Stimulated activated CD8-positive, alpha-beta memory T cell treated with anti-CD3 and anti-CD28 coated beads, Interleukin-12 subunit alpha, Interleukin-12 subunit beta, amount 100 ng/mL, for 24 hours (primary cell): ENCODE results near the gene DNAAF3.
"Not testable (repeated sequence)": the region's sequence is repeated elsewhere in the genome, so short reads cannot be mapped to it uniquely, and the experiment has no call there.

Source experiments
- DNase-seq: peaks from one replicate; pipeline ENCODE4 v3.0.0-alpha.2; 2020; ENCODE audit errors: extremely low read depth

The DNAAF3 gene

DNA sequence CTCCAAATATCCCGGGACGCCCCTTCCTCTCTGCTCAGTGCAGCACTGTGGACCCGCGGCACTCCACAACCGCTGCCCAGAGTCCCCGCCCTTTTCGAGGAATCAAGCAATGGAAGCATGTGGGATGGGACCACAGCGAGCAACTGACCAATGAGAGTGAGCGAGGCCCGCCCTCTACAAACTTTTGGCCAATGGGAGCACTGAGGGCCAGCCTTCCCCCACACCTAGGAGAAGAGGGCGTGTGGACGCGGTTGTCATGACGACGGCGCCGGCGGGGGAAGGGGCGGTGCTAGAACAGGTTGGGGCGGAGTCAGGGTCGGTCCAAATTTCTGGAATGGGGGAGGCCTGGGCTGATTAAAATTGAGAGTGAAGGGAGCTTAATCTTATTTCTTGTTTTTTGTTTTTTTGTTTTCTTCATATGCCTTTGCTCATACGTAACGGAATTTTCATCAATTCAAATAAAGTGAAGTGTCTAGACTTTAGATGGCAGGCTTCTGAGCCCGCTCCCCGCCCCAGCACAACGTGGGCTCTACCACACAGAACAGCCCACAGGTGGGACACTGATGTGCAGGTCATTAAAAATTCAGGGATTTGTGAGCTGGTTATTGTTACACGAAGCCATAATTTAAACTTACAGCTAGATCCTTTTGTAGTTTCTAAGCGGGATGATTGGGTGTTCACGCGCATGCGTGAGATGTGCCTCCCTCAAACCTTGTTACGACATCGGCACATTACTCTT is at the start of gene DNAAF3:
TSS of gene DNAAF3 (minus strand) at position 84 of the 739 bp plus-strand sequence. CDS start 200 bp downstream, outside the sequence.
- peak; percentile 43 for DNase-seq

DNA sequence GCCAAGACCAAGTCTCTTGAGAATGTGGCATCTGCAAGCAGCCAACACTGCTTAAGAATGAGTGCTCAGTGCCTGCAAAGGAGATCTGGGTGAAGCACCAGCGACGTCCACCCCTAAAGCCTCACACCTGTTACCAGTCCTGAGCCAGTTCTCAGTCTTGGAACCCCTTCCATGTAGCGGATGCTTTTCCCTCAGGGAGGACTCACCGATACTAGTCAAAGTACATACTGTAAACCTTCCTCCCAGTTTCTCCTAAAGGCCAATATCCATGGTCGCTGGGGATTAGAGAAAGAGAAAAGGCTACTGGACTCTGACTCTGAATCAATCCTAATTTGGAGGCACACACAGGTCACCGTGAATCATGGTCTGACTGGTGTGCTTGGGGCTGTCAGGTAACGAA is 47.1 kb upstream of the DNAAF3 start:
- DNase-seq, result no peak

DNA sequence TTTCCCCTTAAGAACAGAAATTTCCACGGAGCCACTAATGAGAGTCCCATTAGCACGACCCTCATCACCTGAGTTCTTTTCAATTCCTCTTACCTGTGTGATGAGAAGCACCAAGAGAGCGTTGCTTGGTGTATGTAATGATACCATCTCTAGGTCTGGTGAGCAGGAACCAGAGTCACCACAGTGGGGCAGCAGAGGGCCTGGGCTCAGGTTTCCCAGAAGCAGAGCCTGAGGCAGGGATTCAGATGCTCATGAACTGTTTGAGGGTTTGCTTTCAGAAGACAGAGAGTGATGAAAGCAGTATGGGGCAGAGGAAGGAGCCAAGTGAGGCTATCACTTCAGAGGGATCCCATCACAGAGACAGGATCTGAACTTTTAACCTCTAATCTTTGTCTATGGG is 46.0 kb upstream of the DNAAF3 start:
- DNase-seq, result no peak

DNA sequence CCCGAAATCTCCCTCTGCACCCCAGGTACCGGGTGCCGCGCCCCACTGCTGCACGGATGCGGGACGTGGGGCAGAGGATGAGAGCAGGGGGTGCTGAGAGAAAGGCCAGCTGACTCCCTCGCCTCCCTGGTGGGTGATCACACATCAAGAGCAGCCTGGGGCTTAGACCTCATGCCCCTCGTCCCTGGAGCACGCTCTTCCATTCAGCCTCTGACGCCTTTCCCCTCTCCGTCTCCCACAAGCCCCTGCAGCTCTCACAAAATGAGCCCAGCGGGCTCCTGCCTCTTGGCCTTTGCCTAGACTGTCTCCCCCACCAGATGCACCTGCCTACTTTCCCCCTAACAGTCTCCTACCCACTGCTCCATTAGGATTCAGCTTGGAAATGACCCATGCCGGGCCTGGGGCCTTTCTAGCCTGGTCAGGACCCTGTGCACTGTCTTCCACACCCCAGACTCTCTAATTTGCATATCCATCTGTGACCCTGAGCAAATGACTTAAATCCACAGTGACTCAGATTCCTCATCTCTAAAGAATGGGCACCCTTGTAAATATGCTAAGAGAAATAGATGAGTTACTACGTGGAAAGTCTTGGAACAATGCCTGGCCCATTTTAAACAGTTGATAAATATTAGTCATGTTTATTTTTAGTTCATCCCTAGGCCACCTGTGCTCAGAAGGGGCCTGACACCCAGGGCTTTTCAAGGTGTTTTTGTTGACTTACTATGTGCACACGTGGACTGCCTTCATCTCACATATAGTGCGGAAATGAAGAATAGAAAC is 43.5 kb upstream of the DNAAF3 start:
- DNase-seq, result no peak

DNA sequence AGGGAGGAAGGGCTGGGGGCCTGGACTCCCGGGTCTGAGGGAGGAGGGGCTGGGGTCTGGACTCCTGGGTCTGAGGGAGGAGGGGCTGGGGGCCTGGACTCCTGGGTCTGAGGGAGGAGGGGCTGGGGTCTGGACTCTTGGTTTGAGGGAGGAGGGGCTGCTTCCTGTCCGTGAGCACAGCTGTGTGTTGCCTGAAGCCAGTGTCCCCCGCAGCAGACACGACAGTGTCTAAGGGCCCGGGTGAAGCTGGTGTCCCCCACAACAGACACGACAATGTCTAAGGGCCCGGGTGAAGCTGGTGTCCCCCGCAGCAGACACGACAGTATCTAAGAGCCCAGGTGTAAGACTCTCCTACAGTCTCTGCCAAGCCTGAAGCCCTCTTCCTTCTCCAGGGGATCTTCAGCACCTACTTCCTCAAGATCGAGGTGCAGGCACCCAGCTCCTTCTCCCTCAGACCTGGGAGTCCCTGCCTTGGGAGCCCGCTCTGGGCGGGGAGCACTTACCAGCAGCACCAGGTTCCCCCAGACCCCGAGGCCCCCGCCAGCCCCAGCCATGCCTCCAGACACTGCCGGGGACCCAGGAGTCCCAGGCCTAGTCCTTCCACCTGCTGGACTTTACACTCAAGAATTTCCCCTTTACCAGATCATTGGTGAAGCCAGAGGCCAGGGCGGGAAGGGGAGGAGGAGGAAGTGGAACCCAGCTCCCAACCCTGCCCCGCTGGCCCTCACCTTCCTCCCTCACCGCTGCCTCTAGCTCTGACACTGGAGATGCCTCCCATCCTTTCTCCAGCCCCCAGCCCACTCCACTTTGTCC is 42.7 kb upstream of the DNAAF3 start, which contains the start of gene PTPRH:
TSS of gene PTPRH (minus strand) at position 622 of the 813 bp plus-strand sequence. CDS start at position 554, 68 bp downstream.
- no peak for DNase-seq

DNA sequence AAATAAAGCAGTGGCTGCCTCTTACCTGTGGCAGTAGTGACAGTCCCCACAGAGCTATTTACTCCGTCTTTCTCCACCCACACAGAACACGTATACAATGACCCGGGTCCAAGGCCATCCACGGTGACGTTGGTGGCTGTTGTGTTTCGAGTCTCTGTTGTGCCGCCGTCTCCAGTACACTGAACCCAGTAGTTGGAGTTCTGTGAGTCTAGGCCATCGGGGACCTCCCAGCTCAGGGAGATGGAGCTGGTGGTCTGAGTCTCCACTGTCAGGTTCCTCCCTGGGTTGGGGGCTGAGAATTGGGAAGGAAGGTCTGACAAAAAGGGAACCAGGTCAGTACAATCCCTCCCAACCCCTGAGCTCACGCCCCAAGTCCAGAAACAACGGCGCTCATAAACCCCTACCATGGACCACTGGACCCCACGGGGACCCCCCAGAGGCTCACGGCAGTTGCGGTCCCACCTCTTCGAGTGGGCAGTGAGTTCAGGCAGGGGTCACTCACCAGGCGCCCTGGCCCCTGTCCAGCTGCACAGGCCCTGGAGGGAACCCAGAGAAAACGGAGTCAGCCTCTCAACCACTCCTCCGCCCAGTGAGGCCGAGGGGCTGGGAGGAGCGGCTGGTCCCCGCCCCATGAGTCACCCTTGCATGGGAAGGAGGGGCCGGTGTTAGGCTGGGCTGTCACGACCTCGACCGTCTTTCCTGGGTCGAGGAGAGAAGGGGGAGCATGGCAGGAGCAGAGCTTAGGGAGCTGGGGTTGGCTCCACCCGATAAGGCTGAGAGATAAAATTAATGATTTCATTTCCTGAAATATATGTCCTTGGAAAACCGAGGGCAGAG is 40.5 kb upstream of the DNAAF3 start:
- no peak for DNase-seq

DNA sequence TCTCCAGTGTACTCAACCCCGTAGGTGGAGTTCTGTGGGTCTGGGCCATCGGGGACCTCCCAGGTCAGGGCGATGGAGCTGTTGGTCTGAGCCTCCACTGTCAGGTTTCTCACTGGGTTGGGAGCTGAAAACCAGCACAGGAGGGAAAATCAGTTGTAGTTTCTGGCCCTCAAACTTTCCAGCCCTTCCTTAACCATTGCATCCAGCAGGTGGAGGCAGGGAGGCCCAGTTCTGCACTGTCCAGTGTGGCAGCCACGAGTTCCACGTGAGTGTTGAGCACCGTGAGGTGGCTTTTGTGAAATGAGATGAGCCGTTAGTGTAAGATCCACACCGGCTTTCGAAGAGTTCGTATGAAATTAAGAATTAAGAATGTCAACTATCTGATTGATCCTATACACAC is 35.8 kb upstream of the DNAAF3 start:
- not testable (repeated sequence) for DNase-seq

DNA sequence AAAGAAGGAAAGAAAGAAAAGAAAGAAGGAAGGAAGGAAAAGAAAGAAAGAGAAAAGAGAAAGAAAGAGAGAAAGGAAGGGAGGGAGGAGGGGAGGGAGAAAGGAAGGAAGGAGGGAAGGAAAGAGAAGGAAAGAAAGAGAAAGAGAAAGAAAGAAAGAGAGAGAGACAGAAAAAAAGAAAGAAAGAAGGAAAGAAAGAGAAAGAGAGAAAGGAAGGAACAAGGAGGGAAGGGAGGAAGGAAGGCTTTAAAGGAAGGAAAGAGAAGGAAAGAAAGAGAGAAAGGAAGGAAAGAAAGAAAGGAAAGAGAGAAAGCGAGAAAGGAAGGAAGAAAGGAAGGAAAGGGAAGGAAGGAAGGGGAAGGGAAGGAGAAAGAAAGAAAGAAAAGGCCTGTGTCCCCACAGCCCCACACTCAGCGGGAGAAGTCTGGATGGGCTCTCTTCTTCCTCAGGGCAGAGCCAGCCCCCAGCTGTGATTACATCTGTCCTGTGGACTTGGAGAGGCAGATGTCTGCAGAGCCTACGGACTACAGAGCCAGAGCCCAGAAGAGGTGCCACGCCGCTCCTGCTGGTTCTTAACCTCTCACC is 33.3 kb upstream of the DNAAF3 start:
- no peak for DNase-seq

DNA sequence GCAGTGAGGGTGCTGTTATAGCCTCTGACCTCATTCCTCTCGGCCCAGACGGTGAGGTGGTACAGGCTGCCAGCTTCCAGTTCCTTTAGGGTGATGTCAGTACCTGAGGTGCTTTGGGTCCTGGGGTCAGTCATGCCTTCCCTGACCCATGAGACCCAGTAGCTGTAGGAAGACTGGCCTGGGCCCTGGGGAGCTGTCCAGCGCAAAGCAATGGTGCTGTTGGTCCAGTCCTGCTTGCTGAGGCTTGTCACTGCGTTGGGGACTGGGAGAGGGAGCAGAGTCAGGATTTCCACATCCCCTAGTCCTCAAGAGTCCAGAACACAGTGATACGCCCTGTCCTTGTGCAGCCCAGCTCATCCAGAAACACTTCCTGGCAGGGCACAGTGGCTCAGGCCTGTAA is 32.2 kb upstream of the DNAAF3 start:
- DNase-seq, result no peak

DNA sequence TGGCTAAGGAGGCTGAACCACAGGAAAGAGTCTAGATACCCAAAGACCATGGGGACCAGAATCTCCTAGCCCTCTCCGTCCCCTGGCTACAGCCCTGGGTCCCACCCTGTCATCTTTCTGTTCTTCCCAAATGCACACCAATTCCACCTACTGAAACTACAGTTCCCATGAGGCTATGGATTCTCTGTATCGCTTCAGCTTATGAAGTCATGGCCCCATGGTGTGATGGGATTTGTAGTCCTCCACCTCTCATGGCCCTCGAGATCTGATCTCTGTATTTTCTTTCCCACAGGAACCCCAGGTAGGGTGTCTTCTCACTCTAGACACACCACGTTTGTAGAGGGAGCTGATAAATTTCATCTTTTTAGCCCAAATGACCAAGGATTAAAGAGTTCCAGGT is 31.1 kb upstream of the DNAAF3 start:
- no peak for DNase-seq

DNA sequence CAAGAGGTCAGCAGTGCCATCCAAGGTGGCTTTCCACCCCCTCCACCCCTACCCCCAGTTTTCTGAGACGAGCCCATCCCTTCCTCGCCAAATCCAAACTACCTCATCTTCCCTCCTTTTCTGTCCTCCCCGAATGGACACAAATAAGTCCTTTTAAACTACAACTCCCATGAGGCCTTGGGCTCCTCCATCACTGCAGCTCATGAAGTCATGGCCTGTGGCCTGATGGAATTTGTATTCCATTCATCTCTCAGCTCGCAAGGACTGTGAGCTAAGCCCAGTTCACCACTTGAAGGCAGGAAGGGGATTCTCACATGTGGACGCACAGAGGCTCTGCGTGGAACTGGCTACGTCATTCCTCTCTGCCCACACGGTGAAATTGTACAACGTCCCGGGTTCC is 30.4 kb upstream of the DNAAF3 start:
- DNase-seq, result no peak

DNA sequence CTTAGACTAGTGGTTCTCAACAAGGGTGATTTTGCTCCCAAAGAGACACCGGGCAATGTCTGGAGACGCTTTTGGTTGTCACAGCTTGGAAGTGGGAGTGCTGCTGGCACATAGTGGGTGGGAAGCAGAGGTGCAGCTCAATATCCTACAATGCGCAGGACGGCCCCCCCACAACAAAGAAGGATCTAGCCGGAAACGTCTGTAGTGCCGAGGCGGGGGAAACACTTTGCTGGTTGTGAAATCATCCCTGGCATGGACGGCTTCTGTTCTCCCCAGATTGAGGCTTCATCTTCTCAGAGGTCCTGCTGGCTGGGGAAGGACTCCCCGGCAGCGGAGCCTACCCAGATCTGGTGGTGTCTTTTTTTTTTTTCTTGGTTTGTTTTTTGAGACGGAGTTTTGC is 27.1 kb upstream of the DNAAF3 start:
- no peak for DNase-seq

DNA sequence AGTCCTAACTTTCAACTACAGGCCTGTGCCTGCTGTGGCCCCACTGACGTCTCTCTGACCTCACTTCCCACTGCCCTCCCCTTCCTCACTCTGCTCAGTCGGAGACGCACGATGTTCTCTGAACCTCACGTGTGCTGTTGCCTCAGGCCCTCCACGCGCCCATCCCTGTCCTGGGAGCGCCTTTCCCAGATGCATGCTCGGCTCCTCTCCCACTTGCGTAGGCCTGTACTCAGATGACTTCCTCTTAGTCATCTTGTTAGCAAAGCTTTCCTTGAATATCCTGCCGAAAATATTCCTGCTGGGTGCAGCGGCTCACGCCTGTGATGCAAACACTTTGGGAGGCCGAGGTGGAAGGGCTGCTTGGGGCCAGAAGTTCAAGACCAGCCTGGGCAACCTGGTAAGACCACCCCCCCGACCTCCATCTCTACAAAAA is 23.0 kb upstream of the DNAAF3 start:
- no peak for DNase-seq

DNA sequence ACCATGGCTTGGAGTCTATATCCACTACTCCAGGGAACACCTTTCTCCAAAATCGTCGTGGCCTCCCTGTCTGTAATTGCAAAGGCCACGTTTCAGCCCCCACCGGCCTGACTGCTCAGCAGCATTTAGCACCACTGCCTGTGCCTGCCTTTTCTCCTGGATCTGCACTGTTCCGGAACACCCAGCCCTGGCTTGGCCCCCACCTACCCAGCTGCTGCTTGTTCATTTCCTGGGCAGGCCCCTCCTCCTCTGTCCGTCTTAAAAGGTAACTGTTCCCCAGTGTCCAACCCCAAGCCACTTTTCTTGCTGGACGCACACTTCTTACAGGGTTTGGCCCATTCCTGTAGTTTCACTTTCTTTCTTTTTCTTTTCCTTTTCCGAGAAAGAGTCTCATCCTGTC is 22.2 kb upstream of the DNAAF3 start:
- DNase-seq, result no peak

DNA sequence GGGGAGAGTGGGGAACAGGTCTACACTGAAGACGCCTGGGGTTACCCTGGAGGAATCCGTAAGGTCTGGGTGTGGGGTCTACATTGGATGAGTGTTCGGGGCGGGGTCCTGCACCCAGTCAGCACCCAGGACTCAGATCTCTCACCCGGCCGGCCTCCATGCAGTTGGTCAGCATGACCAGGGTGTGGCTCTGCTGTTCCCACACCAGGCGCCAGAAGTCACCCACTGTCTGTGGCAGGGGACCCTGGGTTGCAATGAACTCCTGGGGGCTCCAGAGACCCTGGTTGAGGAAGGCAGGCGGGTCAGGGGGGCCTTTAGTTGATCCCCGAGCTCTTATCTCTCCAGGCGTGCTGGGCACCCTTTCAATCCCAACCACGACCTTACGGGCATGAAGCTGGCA is 19.7 kb upstream of the DNAAF3 start:
- DNase-seq, result no peak

DNA sequence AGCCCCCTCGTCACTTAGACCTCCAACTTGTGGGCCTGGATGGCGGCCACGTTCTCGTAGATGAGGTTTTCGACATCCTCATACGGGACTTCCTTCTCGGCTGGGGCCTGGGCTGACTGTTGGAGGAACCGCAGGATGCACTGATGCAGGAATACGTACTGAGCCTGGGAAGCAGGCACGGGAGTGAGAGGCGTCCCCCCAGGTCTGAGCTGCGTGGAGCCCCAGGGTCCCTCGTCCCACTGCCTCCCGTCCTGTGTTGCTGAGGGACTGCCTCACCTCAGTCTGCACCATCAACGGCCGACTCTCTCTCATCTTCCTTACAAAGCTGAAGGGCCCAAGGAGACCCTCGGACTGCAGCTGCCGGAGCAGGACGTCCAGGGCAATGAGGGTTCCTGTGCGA is 15.3 kb upstream of the DNAAF3 start:
- no peak for DNase-seq

DNA sequence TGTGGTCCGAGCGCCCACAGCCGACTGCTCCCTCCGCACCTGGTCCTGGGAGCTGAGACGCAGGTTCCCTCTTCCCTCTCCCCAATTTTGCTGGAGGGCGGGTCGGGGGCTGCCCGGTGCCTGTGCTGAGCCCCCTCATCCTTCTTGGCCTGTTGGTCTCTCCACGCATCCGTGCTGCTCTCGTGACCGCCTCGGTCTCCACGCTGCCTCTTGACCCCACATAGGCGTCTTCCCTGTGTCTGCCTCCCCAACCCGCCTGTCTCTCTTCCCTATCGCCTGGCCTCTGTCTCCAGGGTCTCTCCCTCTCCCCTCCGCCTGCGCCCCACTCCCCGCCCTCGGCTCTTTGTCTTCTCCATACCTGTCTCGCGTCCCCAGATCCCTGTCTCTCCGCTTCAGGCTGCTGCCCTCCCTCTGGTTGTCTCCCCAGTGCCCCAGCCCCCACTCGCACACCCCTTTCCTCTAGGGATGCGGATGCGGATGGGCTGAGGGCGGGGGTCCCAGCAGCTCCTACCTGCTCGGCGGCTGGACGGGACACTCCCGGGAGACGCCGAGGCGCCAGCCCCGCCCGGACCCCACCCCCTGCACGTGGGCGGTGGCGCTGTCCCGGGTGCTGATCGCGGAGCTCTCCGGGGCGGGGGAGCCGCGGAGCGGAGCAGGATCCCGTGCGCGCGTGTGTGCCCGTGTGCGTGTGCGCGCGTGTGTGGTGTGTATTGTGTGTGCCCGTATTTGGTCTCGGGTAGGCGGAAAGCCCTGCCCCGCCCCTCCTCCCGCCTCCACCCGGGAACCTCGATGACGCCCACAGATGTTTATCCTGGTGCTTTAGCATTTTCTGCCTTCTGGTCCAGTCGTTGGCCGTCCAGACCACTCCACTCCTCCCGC is 13.4 kb upstream of the DNAAF3 start, which contains the start of gene SYT5:
TSS of gene SYT5 (minus strand) at position 684 of the 879 bp plus-strand sequence. CDS start 1,248 bp downstream, outside the sequence.
- DNase-seq, result no peak

DNA sequence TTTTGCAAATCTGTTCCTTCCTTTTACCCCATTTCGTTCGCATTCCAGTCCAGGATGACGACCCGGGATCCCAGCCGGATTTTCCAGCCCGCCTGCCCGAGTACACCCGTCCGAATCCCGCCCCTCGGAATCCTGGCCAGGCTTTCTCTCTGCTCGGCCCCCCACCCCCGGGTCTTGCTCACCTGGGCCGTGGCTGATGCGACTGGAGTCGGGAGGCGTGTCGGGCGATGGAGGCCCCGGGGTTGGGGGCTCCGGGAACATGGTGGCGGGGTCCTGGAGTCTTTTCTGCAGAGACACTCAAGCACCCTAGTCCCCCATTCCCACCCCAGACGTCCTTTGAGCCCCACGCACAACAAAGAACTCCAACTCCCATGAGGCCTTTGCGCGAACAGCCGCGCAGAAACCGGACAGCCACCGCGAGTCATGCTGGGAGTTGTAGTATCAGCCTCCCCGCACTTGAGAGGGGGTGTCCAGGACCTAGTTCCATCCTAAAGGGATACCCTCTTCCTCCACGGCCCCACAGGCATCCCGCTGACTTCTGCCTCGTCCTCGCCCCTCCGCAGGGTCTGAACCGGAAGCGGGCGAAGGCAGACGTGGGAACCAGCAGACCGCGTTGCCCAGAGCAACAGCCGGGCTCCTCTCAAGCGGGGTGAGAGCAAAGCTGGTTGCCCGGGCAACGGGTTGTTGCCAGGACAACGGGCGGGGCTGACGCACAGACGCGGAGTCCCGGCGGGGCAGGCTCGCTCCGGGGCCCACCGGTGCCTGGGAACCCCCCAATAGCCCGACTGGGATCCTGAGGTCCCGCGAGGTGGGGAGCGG is 12.6 kb upstream of the DNAAF3 start:
- DNase-seq, result peak; percentile 78

DNA sequence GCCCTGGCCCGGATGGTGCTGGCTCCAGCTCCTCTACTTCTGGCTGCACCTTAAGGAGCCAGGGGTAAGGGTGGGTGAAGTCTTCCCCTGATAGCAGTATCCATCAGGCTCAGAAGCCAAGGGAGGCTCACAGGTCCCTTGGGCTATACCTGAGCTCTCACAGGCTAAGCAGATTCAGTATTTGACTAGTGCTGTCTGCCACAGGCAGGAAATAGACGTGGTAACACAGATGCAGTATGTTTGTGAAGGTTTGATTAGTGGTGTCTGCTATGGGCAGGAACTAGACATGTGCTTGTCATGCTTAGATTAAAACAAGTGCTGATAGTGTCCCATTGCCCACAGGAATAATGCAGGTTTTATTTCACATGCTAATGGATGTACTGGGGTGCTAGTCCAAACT is 9.7 kb upstream of the DNAAF3 start:
- no peak for DNase-seq
